NCI-H510A (cell line): ENCODE results near the gene CGRRF1.

Experiments used
- DNase-seq: peaks from one replicate; lab custom pipeline; 2025; lab: John Stamatoyannopoulos, UW

CGRRF1 gene, protein sequence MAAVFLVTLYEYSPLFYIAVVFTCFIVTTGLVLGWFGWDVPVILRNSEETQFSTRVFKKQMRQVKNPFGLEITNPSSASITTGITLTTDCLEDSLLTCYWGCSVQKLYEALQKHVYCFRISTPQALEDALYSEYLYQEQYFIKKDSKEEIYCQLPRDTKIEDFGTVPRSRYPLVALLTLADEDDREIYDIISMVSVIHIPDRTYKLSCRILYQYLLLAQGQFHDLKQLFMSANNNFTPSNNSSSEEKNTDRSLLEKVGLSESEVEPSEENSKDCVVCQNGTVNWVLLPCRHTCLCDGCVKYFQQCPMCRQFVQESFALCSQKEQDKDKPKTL

DNA sequence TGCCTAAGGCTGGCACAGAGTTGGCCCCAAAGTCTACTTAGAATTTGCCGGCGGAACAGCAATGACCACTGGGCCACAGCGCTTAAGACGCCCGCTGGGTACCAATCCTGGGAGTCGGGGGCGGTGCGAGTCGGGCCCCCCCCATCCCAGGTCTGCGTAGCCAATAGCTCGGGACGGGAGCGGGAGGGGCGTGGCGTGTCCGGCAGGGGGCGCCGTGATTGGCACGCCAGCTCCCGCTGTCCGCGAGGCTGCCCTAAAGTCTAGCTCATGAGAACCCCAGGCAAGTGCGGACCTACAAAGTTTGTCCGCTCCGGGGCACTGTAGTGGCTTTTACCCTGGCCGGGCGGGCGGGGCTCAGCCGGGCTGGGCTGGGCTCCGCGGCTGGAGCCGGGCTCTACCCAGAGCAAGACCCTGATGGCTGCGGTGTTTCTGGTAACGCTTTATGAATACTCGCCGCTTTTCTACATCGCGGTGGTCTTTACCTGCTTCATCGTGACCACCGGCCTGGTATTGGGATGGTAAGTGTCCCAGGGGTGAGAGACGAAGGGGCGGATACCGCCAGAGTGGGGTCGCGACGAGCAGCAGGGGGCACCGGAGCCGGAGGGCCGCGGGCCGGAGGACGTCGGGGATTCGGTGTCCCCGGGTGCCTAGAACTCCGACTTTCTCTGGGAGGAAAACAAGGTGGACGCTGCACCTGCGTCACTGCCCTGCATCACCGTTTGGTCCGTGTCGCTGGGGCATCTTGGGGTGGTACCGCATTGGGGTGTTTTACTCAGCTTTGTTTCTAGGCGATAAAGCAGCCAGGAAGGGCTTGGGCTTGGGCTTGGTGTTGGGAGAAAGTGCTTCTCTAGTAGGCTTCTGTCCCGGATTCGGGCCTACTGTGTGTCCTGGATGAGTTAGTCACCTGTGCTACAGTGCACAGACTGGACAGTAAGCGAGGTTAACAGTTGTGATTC, at the start of gene CGRRF1:
Gene CGRRF1 (plus strand): TSS at position 361 of the 956 bp plus-strand sequence. CDS start 54 bp downstream, at position 415.
- DNase-seq, result peak; percentile 97

DNA sequence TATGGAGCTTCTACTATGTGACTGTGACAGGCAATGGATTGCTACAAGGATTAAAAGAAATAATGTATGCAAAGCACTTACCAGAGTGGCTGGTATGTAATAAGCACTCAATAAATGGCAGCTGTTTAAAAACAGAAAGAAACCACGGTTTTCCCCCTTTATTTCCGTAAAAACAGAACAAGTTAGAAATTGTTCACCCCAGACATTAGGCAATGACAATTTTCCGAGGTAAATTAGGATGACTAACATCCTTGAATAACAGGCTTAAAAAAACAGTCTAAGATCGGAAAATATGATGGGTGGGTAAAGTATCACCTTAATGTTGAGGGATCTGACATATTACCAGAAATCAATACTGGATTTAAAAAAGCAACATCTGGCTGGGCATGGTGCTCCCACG, 47.7 kb upstream of the CGRRF1 start:
- DNase-seq, result no peak

DNA sequence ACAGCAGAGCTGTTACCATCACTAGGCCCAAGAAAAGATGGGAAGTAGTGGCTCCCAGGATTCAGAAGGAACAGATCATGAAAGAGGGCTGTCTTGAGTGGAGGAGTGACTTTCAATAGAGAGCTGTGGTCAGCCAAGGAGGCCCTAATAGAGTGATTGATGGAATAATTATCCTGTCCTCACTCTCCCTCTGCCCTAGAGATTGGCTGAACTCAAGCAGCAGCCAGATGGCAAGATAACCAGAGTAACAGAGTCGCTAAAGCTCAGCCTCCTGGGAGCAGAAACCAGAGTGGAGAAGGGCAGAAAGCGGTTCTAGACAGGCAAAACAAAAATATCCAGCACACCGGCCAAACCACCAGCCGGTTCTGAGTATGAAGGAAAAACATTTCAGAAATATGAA, 44.1 kb upstream of the CGRRF1 start:
- no peak for DNase-seq

DNA sequence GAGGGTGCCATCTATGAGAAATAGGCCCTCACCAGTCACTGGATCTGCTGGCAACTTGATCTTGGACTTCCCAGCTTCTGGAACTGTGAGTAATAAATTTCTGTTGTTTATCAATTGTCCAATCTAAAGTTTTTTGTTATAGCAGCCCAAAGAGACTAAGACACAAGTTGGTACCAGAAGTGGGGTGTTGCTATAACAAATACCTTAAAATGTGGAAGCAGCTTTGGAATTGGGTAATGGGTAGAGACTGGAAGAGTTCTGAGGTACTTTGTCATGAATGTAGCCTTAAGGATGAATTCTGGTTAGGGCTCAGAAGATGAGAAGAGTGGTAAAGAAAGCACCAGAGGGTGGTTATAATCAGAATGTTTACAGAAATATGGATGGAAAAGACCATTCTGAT, 42.4 kb upstream of the CGRRF1 start:
- no peak for DNase-seq

DNA sequence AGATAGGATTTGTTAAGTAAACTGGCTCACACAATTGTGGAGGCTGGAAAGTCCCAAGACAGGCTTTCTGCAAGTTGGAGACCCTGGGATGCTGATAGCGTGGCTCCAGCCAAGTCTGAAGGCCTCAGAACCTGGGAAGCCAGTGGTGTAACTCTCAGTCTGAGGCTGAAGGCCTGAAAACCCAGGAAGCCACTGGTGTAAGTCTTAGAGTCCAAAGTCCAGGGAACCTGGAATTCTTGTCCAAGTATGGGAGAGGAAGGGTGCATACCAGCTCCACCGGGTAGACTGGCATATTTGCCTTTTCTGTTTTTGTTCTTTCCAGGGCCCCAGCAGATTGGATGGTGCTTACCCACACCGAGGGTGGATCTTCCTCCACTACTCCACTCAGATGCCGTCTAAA, 39.0 kb upstream of the CGRRF1 start:
- no peak for DNase-seq

DNA sequence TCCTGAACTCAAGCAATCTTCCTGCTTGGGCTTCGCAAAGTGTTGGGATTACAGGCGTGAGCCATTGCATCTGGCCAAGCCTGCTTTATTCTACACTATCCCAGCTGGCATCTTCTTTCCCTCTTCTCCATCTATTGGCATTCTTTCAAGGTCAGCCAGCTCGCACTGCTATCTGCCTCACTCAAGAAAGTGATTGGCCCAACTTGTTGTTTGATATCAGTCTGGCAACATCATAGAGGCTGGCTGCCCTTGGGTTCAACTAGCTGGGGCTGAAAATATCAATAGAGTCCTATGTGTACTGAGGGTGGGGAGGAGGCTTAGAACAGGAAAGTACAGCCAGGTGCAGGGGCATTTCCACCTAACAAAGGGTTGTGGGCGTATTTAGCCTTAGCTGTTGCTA, 38.1 kb upstream of the CGRRF1 start:
- DNase-seq, result no peak

DNA sequence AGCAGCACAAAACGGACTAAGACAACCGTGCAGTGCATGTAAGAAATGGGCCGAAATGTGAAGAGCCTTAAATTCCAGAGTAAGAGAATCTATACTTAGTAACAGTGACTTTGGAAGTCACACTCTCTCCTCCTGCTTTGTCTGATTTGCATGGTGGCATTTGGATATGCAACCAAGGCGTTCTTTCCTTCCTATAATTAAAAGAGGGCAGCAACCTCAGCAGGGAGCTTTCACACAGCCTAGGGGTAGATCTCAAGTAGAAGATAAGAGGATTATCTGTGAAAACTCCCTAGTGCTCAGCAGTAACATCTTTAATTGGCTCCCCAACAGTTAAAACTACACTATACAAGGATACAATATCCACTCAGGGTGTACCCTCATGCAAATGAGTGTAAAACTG, 37.4 kb upstream of the CGRRF1 start:
- DNase-seq, result no peak

DNA sequence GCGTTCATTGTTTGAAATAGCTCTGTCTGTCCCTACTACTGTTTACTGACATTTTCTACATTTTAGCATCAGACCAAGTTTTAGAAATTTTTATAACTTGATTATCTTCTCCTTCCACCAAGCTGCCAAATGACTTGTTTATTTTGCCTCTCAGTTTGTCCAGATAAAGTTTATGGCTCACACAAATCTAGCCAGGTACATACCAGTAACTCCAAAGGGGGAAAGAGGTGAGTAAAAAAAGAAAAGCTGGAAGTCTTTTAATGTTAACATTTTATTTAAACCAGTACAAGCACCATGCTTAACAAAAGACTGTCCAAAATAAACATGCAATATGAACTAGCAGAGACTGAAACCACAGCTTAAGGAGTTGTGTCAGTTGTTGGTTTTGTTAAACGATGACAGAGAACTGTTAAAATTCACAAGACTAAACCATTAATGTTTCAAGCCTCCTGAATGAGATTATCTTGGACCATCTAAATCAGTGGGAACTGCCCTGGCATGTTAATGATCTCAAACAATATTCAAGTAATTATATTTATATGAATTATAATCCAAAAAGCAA, 35.4 kb upstream of the CGRRF1 start:
- DNase-seq, result no peak

DNA sequence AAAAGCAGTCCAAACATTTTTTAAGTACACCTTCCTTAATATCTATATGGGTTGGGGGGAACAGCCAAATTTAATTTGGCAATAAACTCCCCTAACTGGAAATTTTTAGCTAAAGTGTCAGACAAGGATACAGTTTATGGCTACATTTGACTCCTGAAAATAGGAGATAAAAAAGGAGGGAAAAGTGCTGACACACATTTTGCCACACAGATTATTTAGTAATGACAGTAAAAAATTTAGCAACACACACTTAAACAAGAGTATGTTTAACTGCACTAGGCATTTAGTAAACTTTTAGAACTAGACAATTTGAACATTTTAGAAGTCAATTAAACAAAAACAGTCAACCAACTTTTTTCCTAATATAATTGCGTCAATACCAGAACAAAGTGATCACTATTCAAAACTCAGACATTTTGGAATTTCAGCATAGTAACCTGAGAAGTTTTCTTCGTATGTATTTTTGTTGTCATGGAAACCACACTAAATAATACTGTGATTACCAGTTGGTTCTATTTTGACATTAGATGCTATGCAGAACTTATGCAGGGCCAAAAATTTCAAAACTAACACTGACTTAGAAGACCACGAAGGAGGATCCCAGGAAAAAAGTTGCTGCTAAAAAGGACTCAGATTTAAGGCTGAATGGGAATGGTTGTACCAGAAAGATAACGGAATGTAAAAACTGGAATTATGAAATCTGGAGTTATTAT, 34.4 kb upstream of the CGRRF1 start:
- no peak for DNase-seq

DNA sequence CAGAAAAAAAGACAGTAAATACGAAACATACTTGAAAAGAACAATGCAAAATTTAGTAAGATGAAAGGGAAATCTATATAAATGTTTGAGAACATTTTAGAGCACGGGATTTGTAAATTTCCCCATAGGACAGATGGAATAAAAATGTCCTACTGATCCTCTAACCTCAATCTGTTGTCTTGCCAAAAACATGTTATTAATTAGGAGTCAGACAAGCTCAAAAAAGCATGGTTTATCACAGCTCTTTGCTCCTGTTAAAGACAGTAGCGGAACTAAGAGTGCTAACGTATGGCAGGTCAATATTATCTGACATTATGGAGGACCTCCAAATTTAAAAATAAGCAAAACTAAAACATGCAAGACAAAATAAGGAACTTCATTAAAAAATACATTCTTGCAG, 33.8 kb upstream of the CGRRF1 start:
- no peak for DNase-seq

DNA sequence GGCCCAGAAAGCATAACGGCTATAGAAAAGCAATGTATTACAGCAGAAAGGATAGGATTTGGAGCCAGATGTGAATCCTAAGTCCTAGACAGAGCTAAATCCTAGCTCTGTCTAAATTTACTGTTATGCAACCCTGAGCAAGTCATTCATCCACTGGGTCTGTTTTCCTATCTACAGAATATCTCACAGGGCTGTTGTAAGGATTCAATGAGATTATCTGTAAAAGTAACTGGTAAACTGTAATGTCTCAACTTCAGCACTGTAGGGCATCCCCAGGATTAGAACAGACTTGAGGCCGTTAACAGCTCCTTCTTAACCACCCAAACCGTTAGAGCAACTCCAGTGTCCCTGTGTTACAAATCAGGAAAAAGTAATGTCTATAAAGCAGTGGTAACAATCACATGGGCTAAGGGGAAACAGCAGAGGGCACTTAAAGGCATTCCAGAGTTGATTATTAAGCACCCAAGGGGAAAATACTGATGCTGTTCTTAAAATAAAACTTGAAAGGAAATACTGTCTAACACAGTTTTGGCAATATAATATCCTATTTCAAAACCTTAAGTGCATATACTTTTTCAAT, 31.0 kb upstream of the CGRRF1 start:
- DNase-seq, result no peak

DNA sequence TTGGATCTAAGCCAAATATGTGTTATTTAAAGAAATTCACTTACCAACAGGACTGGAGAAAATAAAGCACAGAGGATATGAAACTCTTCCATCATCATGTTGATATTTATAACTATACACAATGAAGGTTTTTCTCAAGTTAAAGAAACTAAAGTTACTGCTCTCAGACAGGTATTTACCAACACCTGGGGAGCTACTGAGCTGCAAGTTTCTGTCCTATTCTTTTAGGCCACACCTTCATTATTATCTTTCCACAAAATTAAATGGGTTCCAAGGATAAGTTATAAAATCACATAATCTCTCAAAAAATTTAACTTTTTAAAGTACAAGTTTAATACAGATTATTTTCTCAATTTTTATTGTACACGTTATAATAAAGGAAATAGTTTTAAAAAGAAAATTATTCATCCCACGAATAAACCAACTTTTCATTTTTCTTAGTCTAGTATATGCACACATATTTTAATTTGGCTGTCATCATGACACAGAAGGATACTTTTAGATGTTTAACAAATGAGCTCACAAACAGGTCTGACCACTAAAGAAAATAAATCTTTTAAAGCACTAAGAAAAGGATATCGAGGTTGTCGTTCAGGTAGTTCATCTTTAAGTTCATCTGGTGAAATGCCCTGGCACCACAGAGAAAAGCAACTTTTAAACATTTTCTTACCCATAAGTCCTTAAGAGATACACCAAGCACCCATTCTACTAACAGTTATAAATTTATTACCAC, 28.7 kb upstream of the CGRRF1 start:
- DNase-seq, result no peak

DNA sequence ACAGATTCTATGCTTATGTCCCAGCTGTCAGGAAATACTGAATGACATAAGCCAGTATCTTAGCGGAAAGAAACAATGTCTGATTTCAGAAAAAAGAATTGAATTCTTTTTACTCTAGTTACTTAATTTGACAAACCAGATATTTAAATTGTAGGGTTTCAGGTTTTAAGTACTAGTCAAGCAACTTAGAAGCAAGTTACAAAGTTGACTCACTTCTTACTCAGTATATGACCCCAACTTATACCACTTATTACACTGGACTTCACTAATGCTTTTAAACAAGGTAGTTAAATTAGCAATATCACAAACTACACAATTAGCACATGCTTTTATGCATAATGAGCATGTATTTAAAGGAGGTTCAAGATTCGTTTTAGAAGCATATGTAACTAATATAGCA, 28.0 kb upstream of the CGRRF1 start:
- DNase-seq, result no peak

DNA sequence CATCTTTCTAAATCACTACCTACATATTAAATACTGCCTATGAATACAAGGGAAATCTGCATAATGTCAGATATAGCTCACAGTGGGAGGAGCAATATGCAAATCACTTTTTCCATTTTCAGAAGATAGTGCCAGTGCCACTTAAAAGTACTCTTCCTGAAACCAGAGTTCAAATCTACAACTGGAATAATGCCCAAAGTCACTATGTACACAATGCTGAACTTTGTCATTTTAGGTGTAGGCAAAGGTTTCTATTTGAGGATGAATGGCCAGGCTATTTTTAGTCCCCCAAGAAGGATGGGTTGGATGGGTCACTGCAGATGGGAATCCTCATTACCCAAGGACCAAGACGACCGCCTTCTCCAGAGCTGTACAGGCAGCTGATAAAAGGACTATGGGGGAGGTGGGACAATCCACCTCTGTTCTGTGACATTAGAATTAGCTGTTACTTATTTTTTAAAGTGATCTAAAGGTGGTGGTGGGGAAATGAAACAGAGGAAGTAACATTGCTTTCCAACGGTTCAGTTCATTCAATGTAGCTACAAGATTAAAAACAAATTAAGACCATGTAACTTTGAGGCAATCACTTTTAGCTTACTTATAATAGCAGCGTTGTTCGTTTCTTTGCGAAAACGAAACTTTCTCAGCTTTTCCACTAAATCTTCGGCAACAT, 26.5 kb upstream of the CGRRF1 start:
- DNase-seq, result no peak

DNA sequence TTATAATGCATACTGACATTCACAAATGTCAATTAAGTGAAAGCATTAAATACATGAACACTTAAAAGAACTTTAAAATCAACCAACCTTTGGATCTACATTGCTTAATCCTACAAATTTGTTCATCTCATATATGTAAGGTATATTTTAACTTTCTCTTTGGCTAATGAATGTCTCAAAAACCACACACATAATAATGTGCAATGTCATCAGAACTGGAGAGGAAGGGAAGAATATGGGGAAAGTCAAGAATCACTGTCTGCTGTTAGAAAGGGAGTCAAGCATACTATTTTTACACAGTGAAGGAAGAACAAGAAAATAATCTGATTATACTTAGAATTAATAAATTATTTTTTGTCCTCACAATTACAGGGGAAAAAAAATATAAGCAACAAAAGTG, 25.9 kb upstream of the CGRRF1 start:
- DNase-seq, result no peak

DNA sequence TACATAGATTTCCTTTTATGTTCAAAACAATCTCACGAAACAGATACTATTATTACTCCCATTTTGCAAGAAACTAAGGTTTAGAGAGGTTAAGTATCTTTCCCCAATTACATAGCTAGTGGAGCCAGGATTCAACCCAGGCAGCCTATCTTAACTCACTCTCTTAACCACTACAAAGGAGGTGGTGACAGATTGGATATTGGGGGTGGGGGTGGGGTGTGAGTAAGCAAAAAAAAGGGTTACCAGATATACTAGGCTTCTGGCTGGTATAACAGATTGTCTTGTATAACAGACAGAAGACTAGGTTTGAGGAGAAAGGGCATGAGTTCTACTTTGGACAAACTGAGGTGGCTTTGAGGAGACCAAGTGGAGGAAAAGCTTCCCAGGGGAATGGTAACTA, 23.0 kb upstream of the CGRRF1 start:
- no peak for DNase-seq

DNA sequence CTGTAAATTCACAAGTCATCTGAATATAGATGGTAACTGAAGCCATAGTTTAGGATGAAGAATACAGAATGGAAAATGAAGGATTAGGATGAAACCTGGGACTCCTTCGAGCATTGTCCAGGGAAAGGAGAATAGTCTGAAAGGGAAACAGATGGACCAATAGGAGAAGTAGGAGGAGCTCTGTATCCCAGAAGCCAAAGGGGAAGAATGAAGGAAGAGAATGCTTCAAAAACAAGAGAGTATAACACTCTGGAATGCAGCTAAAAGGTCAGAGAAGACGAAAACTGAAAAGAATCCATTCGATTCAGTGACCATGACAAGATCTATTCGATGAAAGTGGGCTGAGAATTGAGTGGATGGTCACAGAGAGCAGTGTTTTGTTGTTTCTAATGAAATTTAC, 21.9 kb upstream of the CGRRF1 start:
- DNase-seq, result no peak

DNA sequence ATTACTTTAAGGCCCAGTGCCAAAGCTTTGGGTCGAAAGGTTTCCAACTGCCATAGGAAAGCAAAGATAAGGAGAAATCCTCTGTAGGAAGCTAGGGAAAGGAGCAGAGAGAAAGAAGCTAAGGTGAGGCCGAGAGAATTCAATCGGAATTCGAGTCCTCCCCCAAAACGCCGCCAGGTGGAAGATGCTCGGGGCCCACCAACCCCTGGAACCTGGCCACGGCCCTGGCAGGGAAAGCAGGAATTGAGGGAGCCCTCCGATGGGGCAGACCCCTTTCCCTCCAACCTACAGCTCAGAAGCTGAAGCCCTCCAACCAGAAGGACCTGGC, 21.4 kb upstream of the CGRRF1 start:
- DNase-seq, result no peak

DNA sequence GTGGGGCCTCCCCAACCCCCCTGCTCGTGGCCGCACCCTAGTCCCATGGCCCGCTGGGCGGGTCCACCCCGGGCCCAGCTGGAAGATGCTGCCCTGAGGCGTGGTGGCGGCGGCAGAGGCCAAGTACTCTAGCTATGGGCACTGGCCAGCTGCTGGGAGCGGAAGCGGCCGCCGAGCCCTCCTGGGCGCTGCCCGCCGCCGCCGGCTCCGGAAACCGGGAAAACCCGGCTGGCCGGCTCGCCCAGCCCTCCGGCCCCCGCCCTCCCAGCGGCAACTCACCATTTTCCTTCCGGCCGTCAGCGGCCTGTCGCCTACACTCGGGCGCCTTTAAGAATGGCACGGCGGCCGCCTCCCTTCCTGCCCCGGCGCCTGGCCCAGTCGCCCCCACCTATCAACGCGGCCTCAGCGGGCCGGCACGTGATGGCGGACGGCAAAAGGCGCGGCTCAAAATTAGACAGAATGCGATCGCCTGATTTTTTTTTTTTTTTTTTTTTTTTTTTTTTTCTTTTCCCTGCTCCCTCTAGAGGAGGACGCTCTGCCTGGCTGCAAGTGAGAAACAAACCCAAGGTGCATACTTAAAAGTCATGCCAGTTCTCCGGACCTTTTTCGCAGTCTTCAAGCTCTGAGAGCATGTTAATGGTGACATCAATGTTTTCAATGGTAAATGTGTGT, 20.9 kb upstream of the CGRRF1 start, which contains the start of gene GMFB:
Gene GMFB (minus strand): TSS at position 335 of the 672 bp plus-strand sequence. CDS start 53 bp downstream, at position 282.
- DNase-seq, result peak; percentile 87

DNA sequence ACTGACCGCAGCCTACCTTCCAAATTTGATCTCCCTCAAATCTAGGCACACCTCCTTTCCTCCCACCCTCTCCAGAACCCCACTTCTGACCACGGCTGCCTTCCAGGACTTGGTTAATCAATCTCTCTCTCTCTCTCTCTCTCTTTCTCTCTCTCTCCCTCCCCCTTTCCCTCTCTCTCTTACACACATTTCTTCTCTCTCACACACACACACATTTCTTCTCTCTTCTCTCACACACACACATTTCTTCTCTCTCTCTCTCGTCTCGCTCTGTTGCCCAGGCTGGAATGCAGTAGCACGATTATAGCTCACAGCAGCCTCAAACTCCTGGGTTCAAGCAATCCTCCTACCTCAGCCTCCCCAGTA, 20.4 kb upstream of the CGRRF1 start:
- DNase-seq, result no peak
